ENCODE data around the gene TNFRSF4.

TNFRSF4 gene

GRCh38 chr1:1223891-1224290 is 9.9 kb upstream of the TNFRSF4 start:
- in situ Hi-C loops (cut with MboI; ENCODE audit: low sequenced_read_pairs, unreplicated experiment), result no loop called here
- no peak for TF ChIP-seq CTCF (IDR thresholded peaks at IDR 0.05; ENCODE audit: borderline replicate concordance, control extremely low read depth, extremely low read depth, insufficient read depth, missing control alignments)

GRCh38 chr1:1223321-1223720 is 9.4 kb upstream of the TNFRSF4 start:
- no peak for TF ChIP-seq CTCF (IDR thresholded peaks at IDR 0.05; ENCODE audit: borderline replicate concordance, control extremely low read depth, extremely low read depth, insufficient read depth, missing control alignments)
- DNase-seq (ENCODE audit: low spot score), result no peak
- in situ Hi-C loops (cut with MboI; ENCODE audit: low sequenced_read_pairs, unreplicated experiment), result no loop called here

More at GRCh38 chr1:1223891-1224290, 9.9 kb upstream of the TNFRSF4 start:
- DNase-seq (ENCODE audit: low spot score), result no peak

GRCh38 chr1:1222575-1223225 is 8.7 kb upstream of the TNFRSF4 start:
- TF ChIP-seq CTCF (IDR thresholded peaks at IDR 0.05; ENCODE audit: borderline replicate concordance, control extremely low read depth, extremely low read depth, insufficient read depth, missing control alignments), result no peak
- in situ Hi-C loops (cut with MboI; ENCODE audit: low sequenced_read_pairs, unreplicated experiment), result no loop called here
- DNase-seq (ENCODE audit: low spot score), result no peak

- in situ Hi-C loops (cut with MboI; ENCODE audit: low sequenced_read_pairs, unreplicated experiment), result no loop called here
- no peak for DNase-seq (ENCODE audit: low spot score)
- no peak for TF ChIP-seq CTCF (IDR thresholded peaks at IDR 0.05; ENCODE audit: borderline replicate concordance, control extremely low read depth, extremely low read depth, insufficient read depth, missing control alignments)
Measured at GRCh38 chr1:1221887-1222574, 8.1 kb upstream of the TNFRSF4 start.

GRCh38 chr1:1220197-1220596 is 6.2 kb upstream of the TNFRSF4 start:
- DNase-seq (ENCODE audit: low spot score), result no peak
- TF ChIP-seq CTCF (IDR thresholded peaks at IDR 0.05; ENCODE audit: borderline replicate concordance, control extremely low read depth, extremely low read depth, insufficient read depth, missing control alignments), result no peak
- in situ Hi-C loops (cut with MboI; ENCODE audit: low sequenced_read_pairs, unreplicated experiment), result no loop called here

GRCh38 chr1:1219341-1219740 is 5.4 kb upstream of the TNFRSF4 start:
- in situ Hi-C loops (cut with MboI; ENCODE audit: low sequenced_read_pairs, unreplicated experiment), result no loop called here
- DNase-seq (ENCODE audit: low spot score), result no peak
- TF ChIP-seq CTCF (IDR thresholded peaks at IDR 0.05; ENCODE audit: borderline replicate concordance, control extremely low read depth, extremely low read depth, insufficient read depth, missing control alignments), result no peak

Measured in GM13976 (cell line).